Activated CD4-positive, alpha-beta T cell treated with anti-CD3 and anti-CD28 coated beads for 36 hours (primary cell): Measurements from ENCODE around the gene DMRT3. TPM values are rescaled to one million over a fixed set of nuclear protein-coding genes. Genes with fewer than 3 reads are reported as not detected.

Source experiments
- ATAC-seq: fragments of 200-7000 bp; cut with Tn5 transposase; one replicate; pipeline ENCODE4 v1.10.0; 2021; ENCODE audit warnings: mild to moderate bottlenecking, moderate library complexity
- CTCF ChIA-PET: fragments of 350-600 bp; sonication (Branson Sonifier 250); formaldehyde crosslinking; loops from one replicate; lab custom pipeline; 2021; ENCODE audit warnings: antibody characterized with exemption; lab: Charles Lee
- POLR2A ChIA-PET: fragments of 350-600 bp; sonication (Branson Sonifier 250); formaldehyde crosslinking; loops from one replicate; lab custom pipeline; 2021; ENCODE audit warnings: antibody characterized with exemption, inconsistent platforms; lab: Charles Lee
- DNase-seq: peaks from one replicate; pipeline ENCODE4 v3.0.0-alpha.2; 2020
- H3K27ac Mint-ChIP-seq: one replicate; pipeline ENCODE4 v1.8.0; 2021; ENCODE audit warnings: mixed read lengths
- H3K27me3 Mint-ChIP-seq: one replicate; pipeline ENCODE4 v1.8.0; 2021; ENCODE audit warnings: mixed read lengths
- H3K36me3 Mint-ChIP-seq: one replicate; pipeline ENCODE4 v1.8.0; 2021; ENCODE audit warnings: low read depth, mixed read lengths
- H3K4me1 Mint-ChIP-seq: one replicate; pipeline ENCODE4 v1.8.0; 2021; ENCODE audit warnings: mixed read lengths
- H3K4me3 Mint-ChIP-seq: one replicate; pipeline ENCODE4 v1.8.0; 2021; ENCODE audit warnings: mild to moderate bottlenecking, moderate library complexity, mixed read lengths
- H3K9me3 Mint-ChIP-seq: one replicate; pipeline ENCODE4 v1.8.0; 2021; ENCODE audit warnings: low read depth, mixed read lengths
- intact Hi-C, 2 experiments: fragments of 100-400 bp; cut with DNase I in 1 of 2; cut with micrococcal nuclease in 1 of 2; formaldehyde crosslinking; loops; one replicate each; pipeline versions ENCODE4 v1.14.2 to v1.15.1; 2022 to 2024; cut with DNase I, micrococcal nuclease
- total RNA-seq, 2 experiments: library from RNA; stranded (reverse); gene quantifications; one replicate each; pipeline ENCODE4 v1.2.3, GENCODE V29; 2021

The DMRT3 gene
- total RNA-seq, 2 experiments from 2014 or later = not detected

DNA sequence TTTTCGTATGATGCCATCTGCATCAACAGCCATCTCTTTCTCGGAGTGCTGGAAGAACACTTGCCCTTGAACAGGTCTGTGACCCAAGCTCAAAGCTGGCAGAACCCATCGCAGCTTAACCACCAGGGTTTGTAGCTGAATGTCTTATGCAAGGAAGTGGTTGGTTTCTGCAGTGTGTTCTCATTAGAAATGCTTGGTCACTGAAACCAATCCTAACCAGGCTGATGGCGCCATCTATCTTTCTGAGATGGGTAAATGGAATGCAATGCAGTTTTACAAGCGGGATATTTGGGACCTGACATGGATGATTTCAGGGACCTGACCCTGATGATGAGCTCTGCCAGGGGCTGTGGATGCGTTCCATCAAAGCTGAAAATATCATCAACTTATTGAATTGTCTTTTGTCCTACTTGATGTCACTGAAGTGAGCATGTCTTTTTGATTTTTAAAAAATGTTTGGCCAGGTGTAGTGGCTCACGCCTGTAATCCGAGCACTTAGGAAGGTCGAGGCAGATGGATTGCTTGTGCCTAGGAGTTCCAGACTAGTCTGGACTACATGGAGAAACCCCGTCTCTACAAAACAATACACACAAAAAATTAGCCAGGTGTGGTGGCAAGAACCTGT, 28.7 kb downstream of the DMRT3 start:
- no peak overlapping the region for H3K4me3 Mint-ChIP-seq
- no peaks in the 10 kb centered on the region for H3K36me3 Mint-ChIP-seq
- H3K27ac Mint-ChIP-seq = no peak overlapping the region
- ATAC-seq (peak; percentile 48), DNase-seq (peak; percentile 27)
- H3K9me3 Mint-ChIP-seq = no peaks in the 10 kb centered on the region
- intact Hi-C loops = loop anchor here in 1 of 2 experiments (5.0 kb wide), 1 partner anchor 618 kb away; no protein-coding TSS in a partner anchor
- ChIA-PET POLR2A (no interaction called here), CTCF (interaction anchor here (0.6 to 1.2 kb wide), 5 partner anchors 10 to 119 kb away, joined by 3 to 4 read pairs (median 3); no protein-coding TSS in a partner anchor)
- peaks cover 35% of the 10 kb centered on the region for H3K27me3 Mint-ChIP-seq
- peaks cover 2% of the 10 kb centered on the region for H3K4me1 Mint-ChIP-seq

DNA sequence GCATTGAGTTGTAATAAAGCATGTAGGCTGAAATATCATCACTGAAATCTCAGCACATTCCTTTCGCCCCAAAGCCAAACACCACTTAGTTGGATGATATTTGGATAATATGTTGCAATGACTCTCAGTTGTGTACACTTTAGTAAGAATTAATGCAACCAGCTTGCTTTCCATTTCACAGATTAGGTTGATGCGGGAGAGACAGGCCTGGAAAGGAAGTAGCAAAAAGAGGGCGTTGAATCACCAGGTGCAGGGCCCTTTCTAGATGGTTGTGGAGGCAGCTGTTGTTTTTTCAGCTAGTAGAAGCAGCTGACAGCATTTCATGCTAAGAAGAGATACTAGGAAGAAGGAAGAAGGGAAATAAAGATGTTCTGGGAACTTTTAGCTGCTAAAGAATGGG, 30.9 kb downstream of the DMRT3 start:
- DNase-seq (no peak), ATAC-seq (no peak)
- peaks cover 2% of the 10 kb centered on the region for H3K4me1 Mint-ChIP-seq
- H3K27ac Mint-ChIP-seq = no peak overlapping the region
- intact Hi-C loops = loop anchor here in 1 of 2 experiments (5.0 kb wide), 1 partner anchor 620 kb away; no protein-coding TSS in a partner anchor
- no peaks in the 10 kb centered on the region for H3K9me3 Mint-ChIP-seq
- ChIA-PET POLR2A (no interaction called here), CTCF (interaction anchor here (0.6 kb wide), 1 partner anchor 139 kb away, joined by 3 read pairs; no protein-coding TSS in a partner anchor)
- peaks cover 36% of the 10 kb centered on the region for H3K27me3 Mint-ChIP-seq
- no peak overlapping the region for H3K4me3 Mint-ChIP-seq
- H3K36me3 Mint-ChIP-seq = no peaks in the 10 kb centered on the region

DNA sequence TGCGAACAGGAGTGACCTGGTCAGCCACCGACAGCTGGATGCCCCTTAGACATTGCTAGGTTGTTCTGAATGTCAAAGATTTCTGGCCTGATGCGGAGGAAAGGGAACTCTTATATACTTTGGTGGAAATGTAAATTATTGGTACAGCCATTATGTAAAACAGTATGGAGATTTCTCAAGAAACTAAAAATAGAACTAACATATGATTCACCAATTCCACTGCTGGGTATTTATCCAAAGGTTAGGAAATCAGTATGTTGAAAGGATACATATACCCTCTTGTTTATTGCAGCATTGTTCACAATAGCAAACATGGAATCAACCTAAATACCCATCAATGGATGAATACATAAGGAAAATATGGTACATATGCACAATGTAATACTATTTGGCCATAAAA, 31.8 kb downstream of the DMRT3 start:
- ChIA-PET CTCF (interaction anchor here (0.6 to 2.9 kb wide), 4 partner anchors 115 to 546 kb away, joined by 3 to 24 read pairs (median 5); no protein-coding TSS in a partner anchor), POLR2A (no interaction called here)
- DNase-seq (no peak), ATAC-seq (no peak)
- no peak overlapping the region for H3K4me3 Mint-ChIP-seq
- peaks cover 2% of the 10 kb centered on the region for H3K4me1 Mint-ChIP-seq
- H3K27me3 Mint-ChIP-seq = peaks cover 36% of the 10 kb centered on the region
- no peaks in the 10 kb centered on the region for H3K36me3 Mint-ChIP-seq
- intact Hi-C loops = loop anchor here in 1 of 2 experiments (2.0 to 5.0 kb wide), 2 partner anchors 395 to 621 kb away; no protein-coding TSS in a partner anchor
- no peaks in the 10 kb centered on the region for H3K9me3 Mint-ChIP-seq
- H3K27ac Mint-ChIP-seq = no peak overlapping the region

DNA sequence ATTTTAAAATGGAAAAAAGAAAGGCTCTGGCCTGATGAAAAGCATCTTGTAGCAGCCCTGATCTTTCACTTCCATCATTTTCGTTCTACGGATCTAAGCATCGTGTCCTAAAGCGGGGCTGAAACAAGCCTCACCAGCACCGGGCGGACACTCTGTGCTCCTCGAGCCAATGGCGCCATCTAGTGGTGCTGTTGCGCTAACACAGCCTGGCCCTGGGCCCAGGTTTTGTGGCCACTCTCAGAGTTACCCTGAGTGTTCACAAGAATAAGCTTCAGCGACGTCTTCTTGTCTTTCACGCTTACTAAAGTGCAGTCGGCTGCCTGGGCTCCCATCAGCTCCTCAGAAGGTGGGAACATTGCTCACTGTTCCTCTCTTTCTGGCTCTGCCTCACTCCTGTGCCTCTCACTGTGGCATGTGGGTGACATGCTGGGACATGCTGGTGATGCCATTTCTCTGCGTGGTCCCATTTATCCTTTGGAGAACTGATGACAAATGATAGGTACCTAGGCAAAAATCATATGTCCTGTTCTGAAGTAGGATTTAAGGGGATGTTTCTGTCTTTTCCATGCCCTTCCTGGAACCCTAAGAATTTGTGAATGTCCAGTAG, 32.7 kb downstream of the DMRT3 start:
- H3K4me3 Mint-ChIP-seq = no peak overlapping the region
- intact Hi-C loops = loop anchor here in 1 of 2 experiments (1.0 to 5.0 kb wide), 3 partner anchors 116 to 622 kb away; no protein-coding TSS in a partner anchor
- H3K4me1 Mint-ChIP-seq = peaks cover 2% of the 10 kb centered on the region
- H3K27me3 Mint-ChIP-seq = peaks cover 36% of the 10 kb centered on the region
- ATAC-seq (peak; percentile 98), DNase-seq (peak; percentile 85)
- no peaks in the 10 kb centered on the region for H3K36me3 Mint-ChIP-seq
- no peak overlapping the region for H3K27ac Mint-ChIP-seq
- ChIA-PET POLR2A (no interaction called here), CTCF (interaction anchor here (0.6 to 3.2 kb wide), 27 partner anchors 9 to 1146 kb away, joined by 3 to 24 read pairs (median 3); no protein-coding TSS in a partner anchor)
- no peaks in the 10 kb centered on the region for H3K9me3 Mint-ChIP-seq

DNA sequence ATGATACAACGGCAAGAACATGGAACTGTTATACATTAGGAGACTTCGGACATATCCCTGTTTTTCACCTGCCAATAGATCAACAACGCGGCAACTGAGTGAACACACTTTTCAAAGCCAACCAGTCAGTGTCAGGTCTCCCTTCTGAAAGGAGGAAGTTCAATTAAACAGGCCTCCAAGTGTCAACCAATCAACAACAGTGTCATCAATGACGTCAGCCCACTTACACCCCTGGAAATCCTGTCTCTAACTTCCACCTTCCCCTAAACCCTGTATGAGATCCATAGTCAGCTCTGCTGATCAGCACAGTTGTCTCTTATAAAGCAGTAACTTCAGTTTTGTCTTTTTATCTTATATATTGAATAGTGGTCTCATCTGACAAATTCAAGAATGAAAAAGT, 36.6 kb downstream of the DMRT3 start:
- ATAC-seq = no peak
- no peak for DNase-seq
- ChIA-PET POLR2A (no interaction called here), CTCF (interaction anchor here (0.8 kb wide), 1 partner anchor 9 kb away, joined by 3 read pairs; no protein-coding TSS in a partner anchor)
- intact Hi-C loops = loop anchor here in 1 of 2 experiments (10.0 kb wide), 1 partner anchor 592 kb away; no protein-coding TSS in a partner anchor
- Mint-ChIP-seq H3K4me1 (no peaks in the 10 kb centered on the region), H3K4me3 (no peak overlapping the region), H3K27ac (no peak overlapping the region), H3K9me3 (no peaks in the 10 kb centered on the region), H3K36me3 (no peaks in the 10 kb centered on the region), H3K27me3 (peaks cover 33% of the 10 kb centered on the region)

DNA sequence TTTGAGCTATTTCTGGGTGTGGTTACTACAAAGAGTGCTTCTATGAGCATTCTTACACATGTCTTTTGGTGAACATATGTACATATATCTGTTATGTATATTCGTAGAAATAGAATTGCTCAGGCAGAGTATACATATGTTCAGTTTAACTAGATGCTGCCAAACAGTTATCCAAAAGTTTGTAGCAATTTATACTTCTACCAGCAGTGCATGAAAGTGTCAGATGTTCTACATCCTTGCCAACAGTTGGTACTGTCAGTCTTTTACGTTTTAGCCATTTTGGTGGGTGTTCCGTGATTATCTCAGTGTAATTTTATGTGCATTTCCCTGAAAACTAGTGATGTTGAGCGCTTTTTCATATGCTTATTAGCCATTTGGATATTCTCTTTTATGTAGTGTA, 37.8 kb downstream of the DMRT3 start:
- H3K9me3 Mint-ChIP-seq = no peaks in the 10 kb centered on the region
- DNase-seq (no peak), ATAC-seq (no peak)
- no peaks in the 10 kb centered on the region for H3K4me1 Mint-ChIP-seq
- no peaks in the 10 kb centered on the region for H3K36me3 Mint-ChIP-seq
- ChIA-PET CTCF (interaction anchor here (1.0 kb wide), 1 partner anchor 14 kb away, joined by 3 read pairs; no protein-coding TSS in a partner anchor), POLR2A (no interaction called here)
- no peak overlapping the region for H3K4me3 Mint-ChIP-seq
- H3K27me3 Mint-ChIP-seq = peaks cover 33% of the 10 kb centered on the region
- no peak overlapping the region for H3K27ac Mint-ChIP-seq
- intact Hi-C loops = loop anchor here in 1 of 2 experiments (10.0 kb wide), 1 partner anchor 591 kb away; no protein-coding TSS in a partner anchor

DNA sequence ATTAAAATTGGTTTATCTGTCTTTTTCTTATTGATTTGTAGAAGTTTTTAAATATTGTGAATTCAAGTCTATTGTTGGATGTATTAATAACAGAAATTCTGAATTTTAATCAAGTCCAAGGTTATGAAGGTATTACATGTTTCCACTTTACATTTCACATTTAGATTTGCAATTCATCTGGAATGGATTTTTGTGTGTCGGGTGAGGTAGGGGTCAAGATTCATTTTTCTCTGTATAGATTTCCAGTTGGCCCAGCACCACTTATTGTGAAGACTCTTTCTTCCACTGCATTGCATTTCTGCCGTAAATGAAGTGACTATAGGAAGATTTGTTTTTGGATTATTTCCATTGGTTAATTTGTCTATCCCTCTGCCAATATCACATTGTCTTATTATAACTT, 38.2 kb downstream of the DMRT3 start:
- Mint-ChIP-seq H3K27me3 (peaks cover 29% of the 10 kb centered on the region), H3K27ac (no peak overlapping the region), H3K9me3 (no peaks in the 10 kb centered on the region), H3K4me1 (no peaks in the 10 kb centered on the region), H3K4me3 (no peak overlapping the region), H3K36me3 (no peaks in the 10 kb centered on the region)
- POLR2A ChIA-PET = no interaction called here
- intact Hi-C loops = loop anchor here in 1 of 2 experiments (10.0 kb wide), 1 partner anchor 590 kb away; no protein-coding TSS in a partner anchor
- DNase-seq (no peak), ATAC-seq (no peak)
- CTCF ChIA-PET = interaction anchor here (1.0 kb wide), 1 partner anchor 14 kb away, joined by 3 read pairs; no protein-coding TSS in a partner anchor

DNA sequence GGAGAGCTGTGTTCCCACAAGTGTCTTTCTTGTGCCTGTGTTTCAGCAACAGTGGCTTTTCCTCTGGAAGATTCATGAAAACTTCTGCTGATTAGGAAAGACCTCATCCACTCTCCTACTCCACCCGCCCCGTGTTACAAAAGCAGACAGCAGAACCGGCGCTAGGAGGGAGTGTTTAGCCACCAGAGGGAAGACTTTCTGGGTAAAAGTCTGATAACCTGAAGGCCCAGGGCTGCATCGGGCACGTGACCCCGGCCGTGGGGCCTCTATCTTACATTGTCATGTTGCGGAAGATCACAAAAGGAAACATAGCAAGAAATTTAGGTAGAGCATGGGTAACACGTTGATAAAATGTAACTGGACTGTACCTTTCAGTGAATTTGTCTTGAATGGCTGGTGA, 41.7 kb downstream of the DMRT3 start:
- ATAC-seq = peak; percentile 39
- peak; percentile 46 for DNase-seq
- H3K4me3 Mint-ChIP-seq = no peak overlapping the region
- H3K36me3 Mint-ChIP-seq = no peaks in the 10 kb centered on the region
- peaks cover 2% of the 10 kb centered on the region for H3K9me3 Mint-ChIP-seq
- intact Hi-C loops = loop anchor here in 1 of 2 experiments (10.0 kb wide), 1 partner anchor 587 kb away; no protein-coding TSS in a partner anchor
- H3K27me3 Mint-ChIP-seq = peaks cover 29% of the 10 kb centered on the region
- ChIA-PET CTCF (interaction anchor here (1.5 kb wide), 1 partner anchor 8 kb away, joined by 3 read pairs; no protein-coding TSS in a partner anchor), POLR2A (no interaction called here)
- no peaks in the 10 kb centered on the region for H3K4me1 Mint-ChIP-seq
- no peak overlapping the region for H3K27ac Mint-ChIP-seq

DNA sequence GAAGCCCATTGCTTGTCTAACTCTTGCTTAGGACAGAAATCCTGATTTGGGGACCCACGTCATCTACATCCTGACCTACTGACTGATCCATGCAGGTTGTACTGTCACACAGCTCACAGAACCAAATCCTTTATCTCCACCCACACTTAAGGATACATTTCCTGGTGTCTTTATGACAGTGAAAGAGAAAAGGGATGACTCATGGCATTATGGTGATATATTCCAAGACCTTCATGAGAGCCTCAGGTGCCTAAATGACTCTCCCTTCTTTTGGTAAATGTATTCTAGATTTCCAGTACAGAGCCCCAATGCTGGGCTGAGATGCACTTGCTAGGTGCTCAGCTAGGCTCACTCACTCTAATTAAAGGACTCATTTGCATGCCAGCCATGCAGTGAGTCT, 47.7 kb downstream of the DMRT3 start:
- CTCF ChIA-PET = no interaction called here
- POLR2A ChIA-PET = no interaction called here

DNA sequence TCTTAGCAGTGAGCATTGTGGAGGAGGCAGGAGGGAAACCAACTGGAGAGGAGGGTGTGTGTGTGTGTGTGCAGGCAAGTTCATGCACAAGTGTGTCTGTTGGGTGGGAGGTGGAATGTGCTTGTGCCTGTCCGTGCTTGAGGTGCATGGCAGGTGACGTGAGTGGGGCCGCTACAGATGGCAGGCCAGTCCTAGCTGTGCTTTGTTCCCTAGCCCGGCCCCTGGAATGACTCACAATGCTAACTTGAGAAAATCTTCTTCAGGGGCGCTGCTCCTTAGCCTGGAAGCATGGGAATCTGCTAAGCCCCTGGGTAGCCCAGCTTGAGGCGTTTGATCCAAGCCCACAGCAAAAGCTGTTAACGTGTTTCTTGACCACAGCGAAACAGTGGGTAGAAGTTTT, 48.7 kb downstream of the DMRT3 start:
- DNase-seq (no peak), ATAC-seq (no peak)
- H3K4me1 Mint-ChIP-seq = no peaks in the 10 kb centered on the region
- intact Hi-C loops = no loop called here
- no peak overlapping the region for H3K4me3 Mint-ChIP-seq
- peaks cover 16% of the 10 kb centered on the region for H3K27me3 Mint-ChIP-seq
- H3K9me3 Mint-ChIP-seq = peaks cover 3% of the 10 kb centered on the region
- ChIA-PET POLR2A (no interaction called here), CTCF (no interaction called here)
- no peak overlapping the region for H3K27ac Mint-ChIP-seq
- no peaks in the 10 kb centered on the region for H3K36me3 Mint-ChIP-seq

More for the DNA sequence above, 47.7 kb downstream of the DMRT3 start:
- Mint-ChIP-seq H3K9me3 (peaks cover 3% of the 10 kb centered on the region), H3K27me3 (peaks cover 19% of the 10 kb centered on the region), H3K27ac (no peak overlapping the region), H3K4me3 (no peak overlapping the region), H3K36me3 (no peaks in the 10 kb centered on the region), H3K4me1 (no peaks in the 10 kb centered on the region)
- ATAC-seq (no peak), DNase-seq (no peak)
- intact Hi-C loops = no loop called here

DNA sequence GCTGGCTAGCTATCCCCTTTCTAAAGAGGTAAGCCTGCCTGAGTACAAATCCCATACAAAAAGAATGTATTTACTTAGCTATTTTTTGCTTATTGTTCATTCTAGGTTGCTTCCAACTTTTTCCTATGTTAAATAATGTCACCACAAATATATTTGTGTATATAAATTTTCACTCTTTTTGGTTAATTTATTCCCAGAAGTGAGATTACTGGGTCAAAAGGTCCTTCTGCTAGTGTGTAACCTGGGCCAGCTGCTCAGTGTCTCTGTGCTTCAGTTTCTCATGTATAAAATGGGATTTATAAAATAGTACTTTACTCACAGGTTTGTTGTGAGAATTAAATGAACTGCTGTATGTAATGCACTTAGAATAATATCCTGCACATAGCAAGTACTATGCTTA, 49.8 kb downstream of the DMRT3 start:
- peaks cover 3% of the 10 kb centered on the region for H3K9me3 Mint-ChIP-seq
- H3K27ac Mint-ChIP-seq = no peak overlapping the region
- DNase-seq (no peak), ATAC-seq (no peak)
- CTCF ChIA-PET = no interaction called here
- POLR2A ChIA-PET = no interaction called here
- no peaks in the 10 kb centered on the region for H3K36me3 Mint-ChIP-seq
- H3K4me3 Mint-ChIP-seq = no peak overlapping the region
- no peaks in the 10 kb centered on the region for H3K4me1 Mint-ChIP-seq
- intact Hi-C loops = no loop called here
- H3K27me3 Mint-ChIP-seq = peaks cover 14% of the 10 kb centered on the region
